DMS79 (cell line): ENCODE measurements around the gene MAPK1.
"Not testable (repeated sequence)": the region's sequence is repeated elsewhere in the genome, so short reads cannot be mapped to it uniquely, and the experiment has no call there.

Experiments
- DNase-seq: peaks from one replicate; lab custom pipeline; 2025; lab: John Stamatoyannopoulos, UW

Gene MAPK1

GRCh38 chr22:21867528-21868266, at the start of gene MAPK1:
Gene MAPK1, minus strand, starts transcription at chr22:21867645. Its CDS starts 205 bp downstream, at chr22:21867440.
- peak; percentile 42 for DNase-seq

GRCh38 chr22:21916309-21916918, 49.0 kb upstream of the MAPK1 start:
- DNase-seq: no peak

- DNase-seq: no peak
Observed at GRCh38 chr22:21915624-21916308, 48.3 kb upstream of the MAPK1 start.

GRCh38 chr22:21914033-21914642, 46.7 kb upstream of the MAPK1 start:
- DNase-seq: not testable (repeated sequence)

GRCh38 chr22:21910367-21910766, 42.9 kb upstream of the MAPK1 start:
- not testable (repeated sequence) for DNase-seq

- DNase-seq: no peak
Observed at GRCh38 chr22:21909871-21910270, 42.4 kb upstream of the MAPK1 start.

- DNase-seq: no peak
Observed at GRCh38 chr22:21907638-21908522, 40.4 kb upstream of the MAPK1 start.

GRCh38 chr22:21905234-21905633, 37.8 kb upstream of the MAPK1 start:
- DNase-seq: not testable (repeated sequence)

- DNase-seq: no peak
Observed at GRCh38 chr22:21904250-21904789, 36.9 kb upstream of the MAPK1 start.

- DNase-seq: no peak
Observed at GRCh38 chr22:21903283-21903682, 35.8 kb upstream of the MAPK1 start.

- no peak for DNase-seq
Observed at GRCh38 chr22:21902296-21903087, 35.0 kb upstream of the MAPK1 start.

- no peak for DNase-seq
Observed at GRCh38 chr22:21898354-21898896, 31.0 kb upstream of the MAPK1 start.

GRCh38 chr22:21896951-21897513, 29.6 kb upstream of the MAPK1 start:
- no peak for DNase-seq

- DNase-seq: not testable (repeated sequence)
Observed at GRCh38 chr22:21896275-21896674, 28.8 kb upstream of the MAPK1 start.

- DNase-seq: no peak
Observed at GRCh38 chr22:21894799-21895198, 27.4 kb upstream of the MAPK1 start.

GRCh38 chr22:21889251-21889990, 22.0 kb upstream of the MAPK1 start:
- DNase-seq: no peak

GRCh38 chr22:21887841-21888240, 20.4 kb upstream of the MAPK1 start:
- DNase-seq: no peak

- DNase-seq: not testable (repeated sequence)
Observed at GRCh38 chr22:21883930-21884329, 16.5 kb upstream of the MAPK1 start.

- not testable (repeated sequence) for DNase-seq
Observed at GRCh38 chr22:21882754-21883333, 15.4 kb upstream of the MAPK1 start.
